ENCODE data around the gene PACRG. TPM values are rescaled to one million over a fixed set of nuclear protein-coding genes. Genes with fewer than 3 reads are reported as not detected.

Gene PACRG
- total RNA-seq, 1 donor from 2014 or later: 7.4 TPM

DNA sequence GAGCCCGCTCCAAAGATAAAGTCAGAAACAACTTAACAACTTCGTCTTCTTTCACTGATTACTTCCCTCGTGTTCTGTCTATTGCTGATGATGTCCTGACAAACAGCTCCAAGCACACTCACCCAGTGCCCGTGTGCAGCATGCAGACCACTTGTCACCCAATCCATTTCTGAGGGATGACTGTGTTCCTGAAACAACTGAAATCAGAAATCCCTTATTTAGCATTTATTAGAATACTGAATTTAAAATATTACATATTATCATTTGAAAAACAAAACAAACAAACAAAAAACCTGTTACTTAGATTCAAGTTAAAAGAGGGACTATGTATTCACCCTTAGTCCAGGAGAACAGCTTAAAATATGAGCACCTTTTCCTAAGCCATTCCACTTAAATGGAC is 463.0 kb downstream of the PACRG start:
- intact Hi-C loops (cut with DNase I): no loop called here
- DNase-seq (no peak), ATAC-seq (ENCODE audit: poor library complexity) (no peak)

DNA sequence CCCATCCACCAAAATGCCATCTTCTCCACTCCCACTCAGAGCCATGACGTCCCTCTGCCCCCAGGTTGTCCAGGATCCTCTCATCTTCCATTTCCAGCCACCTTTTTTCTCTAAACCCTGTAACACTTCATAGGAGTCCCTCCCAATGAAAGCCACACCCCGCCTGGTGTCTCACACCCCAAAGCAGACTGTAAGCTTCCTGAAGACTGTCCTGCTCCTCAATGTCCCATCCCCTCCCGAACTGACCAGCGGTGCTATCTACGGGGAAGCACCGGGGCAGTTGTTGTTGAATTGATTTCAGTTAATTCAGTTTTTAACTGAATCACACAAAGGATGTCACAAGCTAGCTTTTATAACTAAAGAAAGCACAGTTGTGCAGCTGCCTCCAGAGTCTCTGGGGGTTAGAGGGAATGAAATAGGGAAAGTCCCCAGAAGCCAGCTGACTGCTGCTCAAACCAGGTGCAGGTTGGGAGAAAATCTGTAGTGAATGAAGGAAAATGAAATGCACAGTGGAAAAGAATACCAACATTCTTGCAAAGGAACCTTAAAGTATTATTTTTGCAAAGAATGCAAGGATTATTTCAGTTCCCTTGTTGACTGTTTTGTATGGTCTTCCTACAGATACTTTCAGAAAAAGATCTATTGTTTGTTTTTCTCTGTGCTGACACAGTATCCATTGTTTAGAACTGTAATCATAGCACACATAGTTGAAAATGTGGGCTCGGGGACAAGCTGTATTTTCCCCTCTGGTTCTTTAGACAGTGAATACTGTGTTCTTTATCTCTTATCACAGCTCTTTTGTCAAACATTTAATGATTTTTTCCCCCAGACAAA is 464.1 kb downstream of the PACRG start:
- DNase-seq (no peak), ATAC-seq (ENCODE audit: poor library complexity) (no peak)
- intact Hi-C loops (cut with DNase I): no loop called here

DNA sequence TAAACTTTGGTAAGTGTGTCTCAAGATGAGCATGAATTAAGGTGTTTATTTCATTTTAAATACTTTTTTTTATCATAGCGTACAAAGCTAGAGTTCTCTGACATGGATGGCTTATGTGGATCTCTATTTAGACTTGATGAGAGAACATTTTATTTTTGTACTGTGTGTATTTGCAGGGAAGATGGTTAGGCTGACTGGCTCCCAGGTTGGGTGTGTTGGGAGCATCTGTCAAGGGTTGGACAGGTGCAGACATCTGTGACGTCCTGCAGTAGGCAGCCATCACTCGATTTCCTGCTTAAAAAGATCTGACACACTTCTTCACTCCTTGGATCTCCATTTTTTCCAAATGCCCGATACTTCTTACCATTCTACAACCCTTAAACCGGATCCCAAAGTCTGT is 464.8 kb downstream of the PACRG start:
- intact Hi-C loops (cut with DNase I): no loop called here
- ATAC-seq (ENCODE audit: poor library complexity) (peak; percentile 41), DNase-seq (no peak)

DNA sequence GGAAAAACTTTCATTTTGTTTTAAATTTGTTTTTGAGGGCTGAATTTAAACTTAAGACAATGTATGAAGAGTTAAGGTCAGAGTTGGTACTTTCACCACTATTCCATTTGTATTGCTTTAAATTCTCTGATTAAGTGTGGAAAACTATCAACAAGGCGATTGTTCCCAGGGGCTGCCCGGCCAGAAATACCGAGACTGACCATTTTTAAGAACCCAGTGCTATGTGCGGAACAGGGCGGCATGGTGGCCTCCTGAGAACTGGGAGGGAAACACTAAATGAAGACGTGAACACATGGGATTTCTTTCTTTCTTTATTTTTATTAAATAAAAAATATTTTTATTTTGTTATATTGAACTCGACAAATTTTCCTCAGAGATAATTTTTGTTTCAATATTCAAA is 465.6 kb downstream of the PACRG start:
- intact Hi-C loops (cut with DNase I): no loop called here
- no peak for DNase-seq
- ATAC-seq (ENCODE audit: poor library complexity): no peak

DNA sequence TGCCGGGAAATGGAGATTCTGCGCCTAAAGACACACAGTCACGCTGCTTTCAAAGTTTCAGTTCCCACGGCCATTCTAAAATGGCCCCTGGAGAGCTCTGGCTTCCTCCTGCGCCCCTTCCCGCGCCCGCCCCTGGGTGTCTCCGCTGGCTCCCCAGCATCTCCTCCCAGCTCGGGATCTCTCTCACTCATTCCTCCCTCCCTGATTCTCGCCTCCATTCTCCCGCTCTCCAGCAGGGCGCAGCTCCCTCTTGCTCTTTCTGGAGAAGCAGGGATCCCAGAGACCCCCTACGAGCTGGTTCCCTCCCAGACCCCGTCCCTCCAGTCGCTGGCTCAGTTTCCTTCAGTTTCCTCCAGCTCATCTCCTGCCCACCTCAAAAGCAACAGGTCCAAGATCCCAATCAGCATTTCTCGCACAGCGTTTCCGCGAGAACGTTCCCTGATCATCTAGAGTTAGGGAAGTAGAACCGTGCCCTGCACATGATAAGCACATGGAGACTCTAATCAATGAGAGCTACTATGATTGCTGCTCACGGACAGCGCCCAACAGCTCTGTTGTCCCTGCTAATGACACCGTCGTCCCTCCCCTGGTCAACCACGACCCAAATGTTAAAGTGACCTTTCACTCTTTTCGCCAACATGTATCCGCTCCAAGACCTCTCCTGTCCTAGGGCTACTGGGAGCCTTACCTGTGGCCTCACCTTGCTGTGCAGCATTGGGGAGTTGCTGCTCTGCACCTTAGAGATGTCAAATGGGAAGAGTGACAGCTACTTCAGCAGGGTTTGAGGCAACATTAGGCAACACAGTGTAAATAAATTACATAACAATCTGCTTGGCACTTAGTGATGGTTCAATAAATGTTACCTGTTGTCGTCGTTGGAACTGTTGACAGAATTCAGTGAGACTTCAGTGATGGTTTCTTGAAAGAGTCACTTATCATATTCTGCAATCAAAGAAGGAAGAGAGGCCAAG is 468.2 kb downstream of the PACRG start:
- intact Hi-C loops (cut with DNase I): no loop called here
- no peak for DNase-seq
- ATAC-seq (ENCODE audit: poor library complexity): no peak

DNA sequence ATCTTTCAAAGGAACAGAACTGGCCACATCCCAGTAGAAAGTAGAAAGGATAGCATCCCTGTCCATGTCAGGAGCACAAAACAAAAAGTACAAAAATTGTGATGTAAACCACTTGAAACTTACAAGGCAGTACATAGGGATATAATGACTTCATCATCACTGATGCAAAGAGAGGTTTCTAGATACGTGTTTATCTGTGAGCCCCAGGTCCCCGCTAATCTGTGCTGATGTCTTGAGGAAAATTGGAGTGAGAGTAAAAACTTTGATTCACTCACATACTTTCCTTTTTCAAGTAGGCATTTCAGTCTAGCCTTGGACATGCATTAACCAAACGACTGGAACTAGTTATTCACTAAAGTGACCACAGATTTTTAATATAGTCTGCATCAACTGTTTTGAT is 470.1 kb downstream of the PACRG start:
- intact Hi-C loops (cut with DNase I): no loop called here
- no peak for DNase-seq
- ATAC-seq (ENCODE audit: poor library complexity): no peak

DNA sequence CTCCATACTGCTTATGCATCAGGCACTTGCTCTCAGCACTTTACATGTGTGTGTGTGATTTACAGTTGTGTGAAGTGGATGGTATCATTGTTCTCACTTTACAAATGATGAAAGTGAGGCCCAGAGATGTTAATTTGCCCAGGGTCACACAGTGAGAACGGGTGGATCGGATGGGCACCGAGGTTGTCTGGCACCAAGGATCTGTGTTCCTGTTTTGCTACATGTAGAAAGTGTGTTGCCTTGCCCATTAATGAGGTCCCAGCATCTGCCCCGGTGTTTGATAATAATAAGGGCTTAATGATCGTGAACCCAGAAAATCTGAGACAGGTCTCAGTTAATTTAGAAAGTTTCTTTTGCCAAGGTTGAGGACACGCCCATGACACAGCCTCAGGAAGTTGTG is 470.6 kb downstream of the PACRG start:
- intact Hi-C loops (cut with DNase I): no loop called here
- no peak for DNase-seq
- ATAC-seq (ENCODE audit: poor library complexity): no peak

DNA sequence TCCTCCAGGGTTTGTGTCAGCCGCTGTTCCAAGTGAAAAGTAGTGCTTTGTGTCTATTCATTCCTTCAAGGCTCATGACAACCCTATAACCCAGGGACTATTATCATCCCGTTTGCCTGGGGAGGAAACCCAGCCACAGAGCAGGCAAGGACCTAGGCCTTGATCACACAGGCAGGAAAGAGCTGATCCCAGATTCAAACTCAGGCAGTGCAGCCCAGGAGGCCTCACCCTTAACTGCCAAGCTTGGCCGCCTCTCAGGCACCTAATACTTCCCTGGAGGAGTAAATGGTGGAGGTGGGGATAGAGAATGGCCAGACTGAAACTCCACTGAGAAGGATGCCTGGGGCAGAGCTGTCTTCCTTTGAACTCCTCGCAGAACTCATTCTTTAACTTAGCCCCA is 471.6 kb downstream of the PACRG start:
- DNase-seq: no peak
- intact Hi-C loops (cut with DNase I): no loop called here
- ATAC-seq (ENCODE audit: poor library complexity): no peak

DNA sequence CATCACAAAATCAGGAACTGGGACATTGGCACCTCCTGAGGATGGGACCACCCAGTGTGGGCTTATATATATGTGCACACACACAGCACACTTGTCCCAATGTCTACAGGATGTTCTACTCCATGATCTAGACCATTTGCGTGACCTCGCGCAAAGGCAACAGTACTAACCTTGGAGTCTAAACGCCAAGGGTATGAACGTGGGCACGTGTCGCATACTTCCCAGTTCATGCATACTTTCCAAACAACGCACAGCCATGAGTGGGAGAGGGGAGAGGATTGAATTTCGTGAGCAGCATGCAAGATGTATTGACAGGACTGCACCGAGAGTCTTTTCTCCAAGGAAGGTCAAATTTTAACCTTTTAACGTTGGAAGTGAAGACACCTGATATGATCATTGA is 472.5 kb downstream of the PACRG start:
- intact Hi-C loops (cut with DNase I): no loop called here
- ATAC-seq (ENCODE audit: poor library complexity) (no peak), DNase-seq (no peak)

DNA sequence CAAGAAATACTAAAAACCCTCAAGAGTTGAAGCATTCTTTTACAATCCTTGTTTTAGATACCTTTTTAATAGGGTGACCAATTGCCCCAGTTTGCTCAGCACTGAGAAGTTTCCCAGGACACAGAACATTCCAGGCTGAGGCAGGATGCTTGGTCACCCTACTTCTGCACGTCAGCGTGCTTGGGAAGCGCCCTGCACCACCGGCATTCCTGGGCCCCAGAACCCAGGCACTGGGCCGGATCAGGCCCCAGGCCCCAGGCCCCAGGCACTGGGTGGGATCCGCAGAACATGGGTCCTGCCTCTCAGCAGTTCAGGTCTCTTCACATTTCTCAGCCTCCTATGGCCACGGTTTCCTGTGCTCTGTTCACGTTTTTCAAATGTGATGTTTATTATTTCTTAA is 472.9 kb downstream of the PACRG start:
- ATAC-seq (ENCODE audit: poor library complexity) (no peak), DNase-seq (no peak)
- intact Hi-C loops (cut with DNase I): no loop called here

DNA sequence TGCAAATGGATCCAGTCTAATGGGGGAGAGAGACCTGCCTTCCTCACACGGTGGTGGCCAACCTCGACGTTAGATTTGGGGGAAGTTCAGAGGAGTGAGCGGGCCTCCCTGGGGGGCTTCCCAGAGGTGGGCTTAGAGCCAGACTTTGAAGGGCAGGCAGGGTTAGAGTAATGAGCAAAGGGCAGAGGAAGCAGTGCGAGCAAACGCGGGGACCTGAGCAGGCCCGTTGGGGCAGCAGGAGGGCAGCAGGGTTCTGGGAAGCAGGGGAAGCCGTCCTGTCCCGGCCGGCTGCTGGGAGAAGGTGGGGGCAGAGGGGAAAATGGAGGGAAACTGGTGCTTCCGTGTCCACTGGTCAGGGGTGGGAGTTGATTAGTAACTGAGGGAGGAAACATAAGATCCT is 474.1 kb downstream of the PACRG start:
- DNase-seq (no peak), ATAC-seq (ENCODE audit: poor library complexity) (no peak)
- intact Hi-C loops (cut with DNase I): no loop called here

DNA sequence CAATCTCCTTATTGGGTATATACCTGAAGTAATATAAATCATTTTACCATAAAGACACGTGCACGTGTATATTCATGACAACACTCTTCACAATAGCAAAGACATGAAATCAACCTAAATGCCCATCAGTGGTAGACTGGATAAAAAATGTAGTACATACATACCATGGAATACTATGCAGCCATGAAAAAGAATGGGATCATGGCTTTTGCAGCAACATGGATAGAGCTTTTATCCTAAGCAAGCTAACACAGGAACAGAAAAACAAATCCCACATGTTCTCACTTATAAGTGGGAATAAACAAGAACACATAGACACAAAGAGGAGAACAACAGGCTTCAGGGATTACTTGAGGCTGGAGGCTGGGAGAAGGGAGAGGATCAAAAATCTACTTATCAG is 478.4 kb downstream of the PACRG start:
- no peak for ATAC-seq (ENCODE audit: poor library complexity)
- intact Hi-C loops (cut with DNase I): no loop called here
- DNase-seq: no peak

DNA sequence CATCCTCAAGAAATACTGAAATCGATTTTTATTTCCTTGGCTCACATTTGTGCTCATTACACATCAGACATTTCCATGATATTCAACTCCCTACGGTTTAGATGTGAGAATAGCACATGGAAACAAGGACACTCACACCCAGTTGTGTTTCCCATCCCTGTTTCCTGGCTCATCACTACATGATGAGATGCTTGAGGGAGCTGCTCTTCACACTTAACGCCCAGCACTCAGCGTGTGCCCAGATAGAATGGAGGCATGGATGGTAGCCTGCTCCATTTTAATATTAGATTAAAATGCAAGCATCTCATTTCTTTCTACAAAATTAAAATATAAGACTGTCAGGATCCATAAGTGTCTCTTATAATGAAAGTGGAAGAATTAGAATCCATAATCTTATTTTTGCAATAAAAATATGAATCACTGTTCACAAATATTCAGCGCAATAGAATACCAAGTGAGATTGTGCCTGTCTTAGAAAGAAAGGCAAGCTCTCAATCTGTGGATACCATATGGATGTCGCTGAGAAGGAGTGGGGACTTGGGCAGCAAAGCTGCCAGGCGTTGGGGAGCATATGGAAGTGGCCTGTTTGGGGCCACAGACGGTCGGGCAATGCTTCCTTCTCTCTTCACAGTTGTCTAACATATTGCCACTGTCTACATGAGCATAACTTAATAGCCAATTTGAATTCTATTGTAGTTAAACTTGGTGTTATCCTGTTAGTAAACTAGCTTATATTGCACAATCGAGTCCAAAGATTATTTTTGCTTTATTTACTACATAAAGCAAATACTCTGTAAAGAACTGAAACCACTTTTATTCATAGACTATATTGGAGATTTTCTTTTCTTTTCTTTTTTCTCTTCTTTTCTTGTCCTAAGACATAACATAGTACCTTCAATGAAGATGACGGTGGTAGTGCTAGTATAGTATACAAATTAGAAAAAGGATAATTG is 479.9 kb downstream of the PACRG start:
- no peak for ATAC-seq (ENCODE audit: poor library complexity)
- no peak for DNase-seq
- intact Hi-C loops (cut with DNase I): no loop called here

DNA sequence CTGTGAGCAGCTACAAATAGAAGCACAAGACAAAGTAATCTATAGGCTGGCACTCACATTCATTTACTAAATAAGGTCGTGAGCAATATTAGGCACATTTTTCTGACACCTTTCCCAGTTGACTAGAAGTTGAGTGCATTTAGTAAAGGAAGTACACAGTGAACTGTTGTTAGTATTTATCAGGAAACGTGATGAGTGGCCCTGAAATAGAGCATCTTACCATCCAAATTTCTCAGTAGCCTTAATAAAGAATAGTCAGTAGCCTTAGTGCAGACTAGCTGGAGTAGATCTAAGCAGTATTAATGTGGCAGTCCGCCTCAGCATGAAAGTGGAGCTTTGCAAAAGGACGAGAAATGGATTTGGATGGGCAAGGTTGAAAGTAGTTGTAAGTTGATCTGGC is 481.2 kb downstream of the PACRG start:
- intact Hi-C loops (cut with DNase I): no loop called here
- ATAC-seq (ENCODE audit: poor library complexity): peak; percentile 95

DNA sequence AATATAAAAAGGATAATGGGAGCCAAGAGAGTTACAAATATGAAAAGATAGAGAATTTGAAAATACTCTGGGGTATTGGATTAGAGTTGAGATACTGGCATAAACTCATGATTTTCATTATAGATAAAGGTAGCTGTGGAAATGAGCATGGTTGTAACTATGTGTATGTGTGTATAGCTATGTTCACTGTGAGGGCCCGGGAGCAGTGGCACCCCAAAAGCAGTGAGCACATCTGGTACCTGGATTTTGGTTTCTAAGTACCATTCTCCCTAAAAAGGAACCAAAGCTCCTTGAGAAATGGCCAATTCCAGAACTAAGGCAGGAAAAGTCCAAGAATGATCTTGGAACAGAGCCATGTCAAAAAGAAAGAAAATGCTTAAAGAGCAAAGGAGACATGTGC is 484.3 kb downstream of the PACRG start:
- ATAC-seq (ENCODE audit: poor library complexity) (no peak), DNase-seq (no peak)
- intact Hi-C loops (cut with DNase I): no loop called here

More for the DNA sequence above, 481.2 kb downstream of the PACRG start:
- DNase-seq: no peak

DNA sequence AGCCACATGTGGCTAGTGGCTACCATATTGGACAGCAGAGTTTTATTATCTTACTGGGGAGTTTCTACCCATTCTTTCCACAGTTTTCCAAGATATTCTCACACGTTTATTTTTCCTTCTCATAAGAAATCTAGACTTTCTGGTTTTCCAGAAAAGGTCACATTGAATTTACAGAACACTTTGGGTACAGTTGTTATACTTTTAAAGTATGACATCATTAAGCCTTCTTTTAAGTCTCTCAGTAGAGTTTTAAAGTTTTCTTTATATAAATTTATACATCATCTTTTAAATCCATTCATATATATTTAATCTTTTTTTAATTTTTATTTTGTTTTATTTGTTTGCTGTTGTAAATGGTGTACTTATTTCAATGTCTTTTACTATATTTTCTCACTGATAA is 486.5 kb downstream of the PACRG start:
- intact Hi-C loops (cut with DNase I): no loop called here
- ATAC-seq (ENCODE audit: poor library complexity) (no peak), DNase-seq (no peak)

DNA sequence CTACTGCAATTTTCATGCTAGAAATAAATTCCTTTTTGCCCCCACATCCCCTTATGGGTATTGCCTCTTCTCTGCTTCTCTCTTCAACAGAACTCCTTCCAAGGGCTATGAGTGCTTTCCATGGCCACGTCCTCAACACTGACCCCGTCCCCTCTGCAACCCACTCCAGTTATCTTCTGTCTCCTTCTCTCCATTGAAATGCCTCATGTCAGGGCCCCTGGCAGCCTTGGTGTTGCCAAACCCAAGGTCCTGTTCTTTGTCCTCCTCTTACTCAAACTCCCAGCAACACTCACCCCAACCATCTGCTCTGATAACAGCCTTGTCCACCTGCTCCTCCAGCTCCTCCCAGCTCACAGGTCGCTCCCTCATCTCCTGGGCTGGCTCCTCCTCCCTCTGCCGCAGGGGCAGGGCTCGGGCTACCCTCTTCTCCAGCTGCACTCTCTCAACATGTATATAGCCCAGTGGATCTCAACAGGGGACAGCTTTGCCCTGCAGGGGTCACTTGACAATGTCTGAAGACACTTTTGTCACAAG is 490.7 kb downstream of the PACRG start:
- DNase-seq (no peak), ATAC-seq (ENCODE audit: poor library complexity) (peak; percentile 8)
- intact Hi-C loops (cut with DNase I): no loop called here

DNA sequence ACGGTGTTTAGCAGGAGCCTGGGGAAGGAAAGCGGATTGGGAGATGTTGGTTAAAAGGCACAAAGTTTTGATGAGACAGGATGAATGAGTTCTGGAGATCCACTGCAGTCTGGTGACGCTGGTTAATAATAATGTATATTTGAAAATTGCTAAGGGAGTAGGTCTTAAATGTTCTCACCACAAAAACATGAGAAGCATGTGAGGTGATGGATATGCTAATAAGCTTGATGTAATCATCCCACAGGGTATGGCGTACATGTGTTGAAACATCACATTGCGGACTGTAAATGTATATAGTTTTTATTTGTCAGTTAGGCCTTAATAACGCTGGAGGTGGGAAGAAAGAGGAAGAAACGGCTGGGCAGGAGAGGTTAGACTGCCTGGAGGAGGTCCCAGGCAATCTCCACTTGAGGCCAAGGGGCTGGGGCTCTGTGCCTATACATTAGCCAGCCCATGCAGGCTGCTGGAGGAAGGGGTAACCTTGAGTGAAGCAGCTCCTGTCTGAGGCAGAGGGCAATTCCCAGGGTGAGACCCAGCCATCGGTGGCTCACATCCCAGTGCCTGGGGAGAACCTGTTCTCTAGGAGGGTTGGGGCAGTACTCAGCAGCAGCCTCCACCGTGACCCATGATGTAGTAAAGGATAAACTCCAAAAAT is 498.5 kb downstream of the PACRG start:
- intact Hi-C loops (cut with DNase I): no loop called here
- ATAC-seq (ENCODE audit: poor library complexity) (no peak), DNase-seq (no peak)

Measured in Right ventricle myocardium superior (tissue), 1 donor.